ENCODE results near the gene TESK1.

GRCh38 chr9:35606138-35606504 lies 1.1 kb downstream of the TESK1 start:
- TF ChIP-seq CTCF (IDR thresholded peaks at IDR 0.05) (no peak), ZFX (IDR thresholded peaks at IDR 0.05; ENCODE audit: borderline replicate concordance) (no peak)

Data from 22Rv1 (cell line).